Keratinocyte (primary cell): ENCODE measurements around the gene MRPL3.

Source experiments
- CTCF ChIP-seq, 3 experiments: IDR thresholded peaks in 1 of 3; conservative IDR thresholded peaks in 1 of 3; optimal IDR thresholded peaks in 1 of 3; 2 replicates in 2 of 3; 3 replicates in 1 of 3; pipeline versions ENCODE3 to v1.5.1; 2011; ENCODE audit warnings: low read length in 3 of 3, mild to moderate bottlenecking in 3 of 3, moderate library complexity in 2 of 3, control low read depth in 1 of 3, inconsistent platforms in 1 of 3; ENCODE audit not compliant: insufficient read depth in 2 of 3; ENCODE audit errors: extremely low read depth in 1 of 3
- EZH2 ChIP-seq: IDR thresholded peaks from one replicate; pipeline ENCODE4 v1.6.1; 2012; ENCODE audit warnings: inconsistent platforms, mild to moderate bottlenecking, low read length, moderate library complexity

GRCh38 chr3:131417751-131418150, 85.0 kb downstream of the MRPL3 start:
- TF ChIP-seq CTCF (optimal IDR thresholded peaks at IDR 0.05 in 1 of 3, IDR thresholded peaks at IDR 0.05 in 1 of 3, conservative IDR thresholded peaks at IDR 0.05 in 1 of 3; ENCODE audit: extremely low read depth in 1 of 3, insufficient read depth in 2 of 3, low read length in 3 of 3) (no peak), EZH2 (no peak)
